ENCODE results near the gene COX17. TPM values are rescaled to one million over a fixed set of nuclear protein-coding genes. Genes with fewer than 3 reads are reported as not detected.
A peak's percentile ranks its signal among the peaks of the same experiment; 100 is the strongest.

COX17 gene
- total and polyA plus RNA-seq, 10 donors = 30.4 to 136 (median 43.7) TPM

DNA sequence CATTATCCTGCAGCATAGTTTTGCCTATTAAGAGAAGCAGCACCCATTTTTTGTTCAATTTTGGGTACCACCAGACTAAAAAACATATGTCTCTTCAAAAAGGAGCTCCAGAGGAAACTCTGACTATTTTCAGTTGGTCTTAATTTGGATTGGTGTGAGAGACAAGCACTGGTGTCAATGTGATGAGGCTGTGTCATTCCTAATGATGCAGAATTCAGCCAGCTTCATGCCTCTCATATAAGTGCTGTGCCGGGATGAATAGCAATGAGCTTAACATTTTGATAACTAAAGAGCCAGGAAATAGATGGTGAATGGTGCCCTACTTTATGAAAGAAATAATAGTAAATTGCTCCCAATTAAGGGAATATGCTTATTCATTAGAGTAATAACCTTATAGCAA is 32.7 kb downstream of the COX17 start:
- no peak overlapping the region for H3K27ac ChIP-seq
- no peaks in the 10 kb centered on the region for H3K9me3 ChIP-seq
- WGBS, 5 donors = 82 to 98% (median 94%) methylated on average over 1 of the region's 1 CpG
- peaks cover 0 to 22% (median 6%) of the 10 kb centered on the region in 6 donors for H3K4me1 ChIP-seq
- TF ChIP-seq, protein P1, sequence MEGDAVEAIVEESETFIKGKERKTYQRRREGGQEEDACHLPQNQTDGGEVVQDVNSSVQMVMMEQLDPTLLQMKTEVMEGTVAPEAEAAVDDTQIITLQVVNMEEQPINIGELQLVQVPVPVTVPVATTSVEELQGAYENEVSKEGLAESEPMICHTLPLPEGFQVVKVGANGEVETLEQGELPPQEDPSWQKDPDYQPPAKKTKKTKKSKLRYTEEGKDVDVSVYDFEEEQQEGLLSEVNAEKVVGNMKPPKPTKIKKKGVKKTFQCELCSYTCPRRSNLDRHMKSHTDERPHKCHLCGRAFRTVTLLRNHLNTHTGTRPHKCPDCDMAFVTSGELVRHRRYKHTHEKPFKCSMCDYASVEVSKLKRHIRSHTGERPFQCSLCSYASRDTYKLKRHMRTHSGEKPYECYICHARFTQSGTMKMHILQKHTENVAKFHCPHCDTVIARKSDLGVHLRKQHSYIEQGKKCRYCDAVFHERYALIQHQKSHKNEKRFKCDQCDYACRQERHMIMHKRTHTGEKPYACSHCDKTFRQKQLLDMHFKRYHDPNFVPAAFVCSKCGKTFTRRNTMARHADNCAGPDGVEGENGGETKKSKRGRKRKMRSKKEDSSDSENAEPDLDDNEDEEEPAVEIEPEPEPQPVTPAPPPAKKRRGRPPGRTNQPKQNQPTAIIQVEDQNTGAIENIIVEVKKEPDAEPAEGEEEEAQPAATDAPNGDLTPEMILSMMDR (IDR thresholded peaks at IDR 0.05 in 8 of 11, conservative IDR thresholded peaks at IDR 0.05 in 3 of 11) = no peak
- no peak for TF ChIP-seq POLR2AphosphoS5 (IDR thresholded peaks at IDR 0.05)
- no peak for TF ChIP-seq POLR2A (IDR thresholded peaks at IDR 0.05)
- H3K27me3 ChIP-seq (replicated peaks in 1 of 7) = no peaks in the 10 kb centered on the region
- intact Hi-C loops (cut with DNase I; ENCODE audit: low total_unique reads) = no loop called here
- H3K4me3 ChIP-seq = no peak overlapping the region
- DNase-seq = no peak
- peaks cover 0 to 49% (median 7%) of the 10 kb centered on the region in 6 donors for H3K36me3 ChIP-seq

- Histone ChIP-seq H3K4me1 (peaks cover 7 to 32% (median 15%) of the 10 kb centered on the region in 6 donors), H3K4me3 (no peak overlapping the region), H3K9me3 (no peaks in the 10 kb centered on the region), H3K27ac (peak overlapping the region in 1 of 8 donors; percentile 34), H3K36me3 (peaks cover 0 to 40% (median 7%) of the 10 kb centered on the region in 6 donors), H3K27me3 (replicated peaks in 1 of 7) (no peaks in the 10 kb centered on the region)
- WGBS, 5 donors = 92 to 100% (median 98%) methylated on average over 2 of the region's 2 CpGs
- TF ChIP-seq, protein P1 (IDR thresholded peaks at IDR 0.05 in 8 of 11, conservative IDR thresholded peaks at IDR 0.05 in 3 of 11) = no peak
- TF ChIP-seq POLR2AphosphoS5 (IDR thresholded peaks at IDR 0.05) = no peak
- TF ChIP-seq POLR2A (IDR thresholded peaks at IDR 0.05) = no peak
- DNase-seq = no peak
- intact Hi-C loops (cut with DNase I; ENCODE audit: low total_unique reads) = no loop called here
These were observed 33.7 kb downstream of the COX17 start for GRCh38 chr3:119643528-119643927.

- Histone ChIP-seq H3K9me3 (no peaks in the 10 kb centered on the region), H3K4me1 (peaks cover 8 to 32% (median 17%) of the 10 kb centered on the region in 6 donors), H3K36me3 (peaks cover 0 to 34% (median 7%) of the 10 kb centered on the region in 6 donors), H3K27ac (peak overlapping the region in 4 of 8 donors; percentile 9 to 58 (median 26)), H3K27me3 (replicated peaks in 1 of 7) (no peaks in the 10 kb centered on the region), H3K4me3 (no peak overlapping the region)
- intact Hi-C loops (cut with DNase I; ENCODE audit: low total_unique reads) = no loop called here
- no peak for TF ChIP-seq POLR2AphosphoS5 (IDR thresholded peaks at IDR 0.05)
- no peak for TF ChIP-seq POLR2A (IDR thresholded peaks at IDR 0.05)
- TF ChIP-seq, protein P1 (IDR thresholded peaks at IDR 0.05 in 8 of 11, conservative IDR thresholded peaks at IDR 0.05 in 3 of 11) = no peak
- 73 to 81% (median 77%) methylated on average over 5 of the region's 5 CpGs for WGBS, 5 donors
- no peak for DNase-seq
These were observed 34.3 kb downstream of the COX17 start for GRCh38 chr3:119642746-119643473.

GRCh38 chr3:119641416-119641815 is 35.8 kb downstream of the COX17 start:
- Histone ChIP-seq H3K27ac (no peak overlapping the region), H3K4me1 (peaks cover 11 to 32% (median 23%) of the 10 kb centered on the region in 6 donors), H3K36me3 (peaks cover 0 to 22% (median 5%) of the 10 kb centered on the region in 6 donors), H3K9me3 (no peaks in the 10 kb centered on the region), H3K4me3 (no peak overlapping the region), H3K27me3 (replicated peaks in 1 of 7) (no peaks in the 10 kb centered on the region)
- intact Hi-C loops (cut with DNase I; ENCODE audit: low total_unique reads) = no loop called here
- TF ChIP-seq, protein P1 (IDR thresholded peaks at IDR 0.05 in 8 of 11, conservative IDR thresholded peaks at IDR 0.05 in 3 of 11) = no peak
- TF ChIP-seq POLR2AphosphoS5 (IDR thresholded peaks at IDR 0.05) = no peak
- no peak for TF ChIP-seq POLR2A (IDR thresholded peaks at IDR 0.05)
- DNase-seq = no peak
- WGBS, 5 donors = 95 to 98% (median 96%) methylated on average over 2 of the region's 2 CpGs

All from spleen (tissue), 11 donors.